ENCODE results near the gene RTL5.

Gene RTL5

DNA sequence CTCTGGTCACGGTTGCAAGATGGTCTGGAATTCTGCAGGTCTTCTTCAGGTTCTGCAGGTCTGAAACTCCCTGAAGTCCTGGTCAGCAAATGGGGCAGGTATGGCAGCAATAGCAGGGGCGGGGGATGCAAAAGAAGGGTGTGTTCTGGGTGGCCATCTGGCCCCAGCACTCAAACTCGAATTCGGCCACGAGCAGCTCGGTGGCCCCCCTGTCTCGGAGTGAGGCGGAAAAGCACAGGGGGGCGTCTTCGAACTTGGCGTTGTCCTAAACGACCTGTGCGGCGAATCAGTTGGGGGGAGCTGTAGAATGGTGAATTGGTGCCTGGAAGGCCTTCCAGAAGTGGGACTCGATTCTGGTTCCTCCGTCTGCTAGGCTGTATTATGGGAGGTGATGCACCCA lies 2.1 kb downstream of the RTL5 start:
- no peak for DNase-seq (ENCODE audit: low read depth in 2 of 2)

DNA sequence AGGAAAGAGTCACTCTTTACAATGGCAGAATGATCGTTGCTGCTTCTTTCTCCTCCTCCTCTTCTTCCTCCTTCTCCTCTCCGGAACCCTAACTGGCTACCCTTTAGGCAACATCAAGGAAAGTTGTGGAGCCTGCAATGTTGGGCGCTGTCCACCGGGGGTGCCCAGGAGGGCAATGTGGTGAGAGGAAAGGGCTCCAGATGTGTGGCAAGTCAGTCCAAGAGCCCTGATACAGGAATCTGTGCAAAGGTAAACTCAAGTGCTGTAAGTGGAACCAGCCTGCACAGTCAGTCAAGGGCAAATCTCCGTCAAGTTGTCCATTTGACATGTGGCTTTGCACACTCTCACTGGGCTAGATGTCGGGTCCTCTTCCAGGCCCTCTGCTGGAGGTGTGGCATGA lies 2.8 kb downstream of the RTL5 start:
- no peak for DNase-seq (ENCODE audit: low read depth in 2 of 2)

DNA sequence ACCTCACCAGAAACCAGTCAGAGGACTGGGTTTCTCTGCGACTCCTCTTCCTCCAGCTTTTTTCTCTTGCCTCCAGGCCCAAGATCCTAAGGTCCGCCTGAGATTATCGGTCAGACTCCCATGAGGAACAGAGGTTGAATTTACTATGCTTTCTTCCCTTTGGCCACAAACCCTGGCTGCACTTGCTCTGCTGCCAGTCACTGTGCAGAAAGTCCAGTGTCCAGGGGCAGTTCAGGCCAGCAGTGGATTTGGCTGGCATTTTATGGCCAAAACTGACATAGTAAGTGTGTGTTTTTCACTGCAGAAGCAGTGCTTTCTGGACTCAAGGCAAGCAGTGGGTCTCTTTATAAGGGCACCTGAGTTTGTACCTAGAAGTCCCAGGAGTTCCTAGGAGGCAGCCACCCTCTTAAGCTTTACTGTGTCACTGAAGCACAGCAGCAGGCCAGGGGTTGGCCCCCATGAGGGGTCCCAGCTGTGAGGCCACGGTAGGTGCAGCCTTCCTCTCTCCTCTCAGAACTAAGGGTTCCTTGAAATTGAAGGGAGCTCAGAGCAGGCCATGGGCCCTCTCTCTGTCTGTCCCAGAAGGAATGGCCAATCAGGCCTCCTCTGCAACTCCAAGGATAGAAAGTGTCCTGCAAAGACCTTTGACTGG lies 3.4 kb downstream of the RTL5 start:
- no peak for DNase-seq (ENCODE audit: low read depth in 2 of 2)

DNA sequence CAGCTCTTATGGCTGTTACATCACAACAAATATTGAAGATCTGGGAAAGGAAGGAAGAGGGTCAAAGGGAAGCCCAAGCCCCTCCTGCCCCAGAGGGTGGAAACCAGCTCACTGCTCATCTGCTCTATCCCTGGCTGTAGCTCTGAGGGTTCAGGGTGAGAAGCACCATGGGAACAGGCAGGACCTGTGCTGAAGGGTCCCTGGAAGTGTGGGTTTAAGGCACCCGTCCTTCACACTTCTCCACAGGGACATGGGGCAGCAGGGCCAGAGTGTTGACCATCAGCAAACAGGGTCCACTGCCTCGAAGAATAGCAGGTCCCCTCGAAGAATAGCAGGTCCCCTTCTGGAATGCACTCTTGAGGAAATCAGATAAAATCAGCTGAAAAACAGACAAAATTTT lies 4.4 kb downstream of the RTL5 start:
- no peak for DNase-seq (ENCODE audit: low read depth in 2 of 2)

DNA sequence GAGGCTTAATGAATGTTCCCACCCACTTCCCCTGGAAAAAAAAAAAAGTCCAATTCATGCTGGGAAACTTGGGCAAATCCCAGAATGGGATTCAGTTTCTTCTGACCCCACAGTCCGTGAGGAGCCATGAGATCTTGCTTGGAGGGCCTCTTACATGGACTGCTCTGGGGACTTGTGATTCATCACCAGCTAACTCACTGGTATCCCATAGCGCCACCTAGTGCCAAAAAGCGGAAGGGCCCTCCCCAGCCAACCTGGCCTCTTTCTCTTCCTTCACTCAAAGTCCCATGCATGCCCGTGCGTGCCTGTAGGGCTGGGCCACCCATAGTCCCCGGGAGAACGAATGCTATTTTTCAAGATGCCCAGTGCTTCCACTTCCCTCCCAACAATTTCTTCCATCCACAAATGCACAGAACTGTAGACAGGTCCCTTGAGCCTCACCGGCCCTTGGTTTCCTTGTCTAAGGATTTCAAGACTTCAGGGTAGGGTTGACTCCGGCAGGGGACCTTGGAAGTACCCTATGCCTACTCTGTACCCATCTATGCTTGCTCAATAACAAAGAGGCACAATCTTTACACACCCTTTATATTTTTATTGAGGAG lies 5.1 kb downstream of the RTL5 start:
- DNase-seq (ENCODE audit: low read depth in 2 of 2) = peak; percentile 69 to 86

DNA sequence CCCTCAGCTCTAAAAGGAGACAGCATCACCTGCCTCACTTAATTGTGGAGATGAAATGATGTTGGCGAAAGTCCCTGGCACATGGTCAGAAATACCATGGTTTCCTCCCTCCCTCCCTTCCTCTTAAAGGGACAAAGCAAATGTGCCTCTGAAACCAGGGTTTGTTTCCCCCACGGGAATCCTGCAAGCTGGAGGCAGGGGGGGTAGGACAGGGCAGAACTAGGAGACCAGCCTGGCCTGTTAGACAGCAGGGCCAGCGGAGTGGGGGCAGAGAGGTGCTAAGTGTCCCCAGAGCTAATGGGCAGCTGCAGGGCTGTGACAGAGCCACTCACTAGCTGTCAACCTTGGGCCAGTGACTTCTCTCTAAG lies 5.7 kb downstream of the RTL5 start:
- no peak for DNase-seq (ENCODE audit: low read depth in 2 of 2)

DNA sequence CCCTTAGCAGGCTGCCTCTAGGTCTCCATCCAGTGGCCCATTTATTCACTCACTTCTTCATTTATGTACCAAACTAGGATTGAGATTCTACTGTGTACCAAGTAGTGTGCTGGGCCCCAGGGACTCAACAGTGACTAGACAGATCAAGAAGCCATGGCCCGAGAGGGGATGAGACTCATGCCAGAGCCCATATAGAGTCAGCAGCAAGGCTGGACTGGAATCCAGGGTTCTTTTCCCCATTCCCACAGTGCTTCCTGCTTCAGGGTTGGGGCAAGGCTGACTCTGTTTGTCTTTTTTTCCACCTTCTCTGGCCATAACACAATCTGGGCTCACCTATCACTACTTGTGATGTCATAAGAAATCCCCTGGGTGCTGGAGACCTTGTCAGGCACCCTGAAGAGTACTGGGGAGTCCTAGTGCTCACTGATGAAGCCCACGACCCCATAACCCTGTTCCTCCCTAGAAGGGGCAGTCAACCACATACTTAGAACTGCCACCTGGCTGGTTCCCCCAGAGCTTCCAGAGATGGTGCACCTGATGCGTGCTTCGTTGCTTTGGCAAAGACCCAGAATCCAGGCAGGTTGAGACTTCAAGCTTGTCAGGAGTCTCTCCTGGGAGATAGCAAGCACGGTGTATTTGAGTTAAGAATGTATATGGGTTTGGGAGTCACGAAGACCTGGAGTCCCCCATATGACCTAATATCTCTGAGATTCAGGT lies 6.2 kb downstream of the RTL5 start:
- DNase-seq (ENCODE audit: low read depth in 2 of 2) = no peak

DNA sequence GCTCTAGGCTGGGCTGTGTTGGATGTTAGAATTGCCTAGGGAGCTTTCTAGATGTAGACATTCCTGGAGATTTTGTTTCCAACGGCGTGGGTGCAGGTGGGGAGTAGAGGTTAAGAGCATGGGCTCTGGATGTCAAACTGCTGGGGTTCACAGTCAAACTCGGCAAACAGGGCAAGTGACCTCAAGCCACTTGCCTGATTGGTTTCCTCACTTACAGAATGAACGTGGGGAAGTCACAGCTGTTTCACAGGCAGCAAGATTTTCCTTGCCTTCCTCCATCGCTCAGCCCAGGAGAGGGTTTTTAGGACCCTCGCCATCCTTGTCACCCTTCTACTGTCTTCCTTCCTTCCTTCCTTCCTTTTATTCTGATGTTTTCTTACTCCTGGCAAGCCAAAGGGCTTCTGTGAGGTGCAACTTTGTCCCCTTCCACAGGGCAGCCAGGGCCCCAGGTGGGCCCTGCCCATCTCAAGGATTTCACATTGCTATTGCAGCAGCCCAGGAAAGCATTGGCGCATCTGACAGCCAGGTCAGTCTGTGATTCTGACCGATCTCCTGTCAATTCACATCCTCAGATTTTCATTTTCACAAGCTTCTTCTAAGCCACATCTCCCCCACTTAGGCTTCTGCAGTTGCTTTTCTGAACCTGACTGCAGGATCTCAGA lies 7.0 kb downstream of the RTL5 start:
- DNase-seq (ENCODE audit: low read depth in 2 of 2) = no peak

DNA sequence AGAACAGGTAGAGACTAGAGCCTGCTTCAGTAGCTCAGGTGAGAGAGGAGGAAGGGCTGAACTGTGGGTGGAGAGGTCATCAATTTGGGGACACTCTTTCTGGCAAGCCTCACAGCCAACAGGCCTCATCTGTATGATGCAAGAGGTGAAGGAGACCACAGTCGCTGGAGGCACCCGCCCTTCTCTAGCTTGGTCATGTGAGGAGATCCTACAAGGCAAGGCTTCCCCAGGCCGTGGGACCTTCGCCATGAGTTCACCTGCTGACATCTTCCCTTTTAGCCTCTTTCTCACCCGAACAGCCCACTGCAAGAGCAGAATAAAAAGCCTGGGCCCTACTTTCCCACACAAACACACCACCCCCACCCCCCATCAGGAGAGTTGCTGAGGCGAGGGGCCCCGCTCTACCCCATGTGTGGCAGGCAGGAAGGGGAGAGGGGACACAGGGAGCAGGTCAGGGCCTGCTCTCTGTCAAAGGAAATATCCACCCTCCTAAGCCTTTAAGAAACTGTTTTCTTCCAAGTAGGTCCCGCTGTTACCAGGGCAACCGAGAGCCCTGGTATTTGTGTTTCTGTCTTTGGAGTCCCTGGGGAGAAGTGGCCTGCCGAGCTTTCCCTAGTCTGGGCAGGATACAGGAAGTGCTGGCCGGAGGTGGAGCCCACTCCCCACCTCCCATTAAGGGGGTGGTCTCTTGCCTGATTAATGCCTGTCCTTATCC lies 8.1 kb downstream of the RTL5 start:
- DNase-seq (ENCODE audit: low read depth in 2 of 2) = no peak

DNA sequence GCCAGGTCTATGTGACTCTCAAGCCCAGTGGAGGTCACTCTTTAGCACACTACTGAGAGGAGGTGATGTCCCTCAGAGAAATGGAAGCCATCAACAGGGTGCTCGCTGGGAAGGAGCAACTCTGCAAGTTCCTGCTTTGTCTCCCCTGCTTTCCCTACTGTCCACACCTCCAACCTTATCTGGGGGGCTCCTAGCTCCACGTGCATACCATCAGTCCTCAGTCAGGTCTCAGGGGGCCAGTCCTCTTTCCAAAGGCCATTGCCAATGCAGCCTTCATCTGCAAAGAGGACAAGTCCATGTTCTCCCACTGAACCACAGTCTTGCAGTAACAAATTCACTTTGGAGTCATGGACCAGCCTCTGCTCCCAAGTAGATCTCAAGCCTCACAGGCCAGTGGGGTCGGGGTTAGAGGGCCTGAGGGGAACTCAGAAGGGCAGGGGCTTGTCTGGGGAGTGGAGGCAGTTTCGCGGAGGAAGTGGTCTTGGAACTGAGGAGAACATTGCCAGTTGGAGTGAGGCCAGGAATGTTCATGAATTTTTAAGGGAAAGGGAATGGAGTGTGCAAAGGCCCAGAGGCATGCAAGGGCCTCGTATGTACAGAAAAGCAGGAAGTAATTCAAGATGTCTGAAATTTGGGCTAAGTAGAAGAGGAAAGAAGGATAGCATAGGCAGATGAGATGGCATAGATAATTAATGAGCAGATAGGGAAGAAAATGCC lies 8.9 kb downstream of the RTL5 start:
- no peak for DNase-seq (ENCODE audit: low read depth in 2 of 2)

DNA sequence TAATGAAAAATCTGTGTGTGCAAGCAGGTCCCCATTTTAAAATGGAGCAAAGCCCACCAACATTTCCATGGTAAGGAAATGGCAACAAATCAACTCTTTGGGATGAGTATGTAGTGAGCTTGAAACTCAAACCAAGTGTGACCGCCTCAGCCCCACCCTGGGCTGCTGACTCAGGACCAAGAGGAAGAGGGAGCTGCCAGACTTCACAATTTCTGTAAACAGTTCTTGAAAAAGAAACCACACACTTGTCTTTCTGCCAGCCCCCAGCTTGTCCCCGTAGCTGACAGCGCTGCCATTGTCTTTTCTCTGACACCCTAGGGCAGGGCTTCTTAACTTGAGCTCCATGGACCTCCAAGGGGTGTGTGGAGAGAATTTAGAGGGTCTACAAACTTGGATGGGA lies 10.3 kb downstream of the RTL5 start:
- DNase-seq (ENCODE audit: low read depth in 2 of 2) = no peak

DNA sequence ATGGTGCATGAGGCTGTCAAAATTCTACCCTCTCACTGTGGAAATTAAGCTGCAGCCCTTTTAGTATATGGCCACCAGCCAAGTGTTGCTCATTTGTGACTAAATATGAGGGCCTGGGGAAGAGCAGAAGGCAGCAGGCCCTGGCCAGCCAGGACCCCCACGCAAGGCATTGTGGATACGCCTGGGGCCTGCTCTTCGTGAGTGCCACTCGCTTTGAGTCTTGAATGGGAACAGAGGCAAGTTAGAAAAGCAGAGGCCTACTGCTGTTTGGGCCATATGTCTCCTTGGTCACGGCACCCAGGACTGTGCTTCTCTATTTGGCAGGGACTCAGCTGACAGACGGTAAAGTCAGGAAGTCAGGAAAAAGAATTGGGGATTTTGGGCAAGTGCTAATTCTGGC lies 10.9 kb downstream of the RTL5 start:
- DNase-seq (ENCODE audit: low read depth in 2 of 2) = no peak

DNA sequence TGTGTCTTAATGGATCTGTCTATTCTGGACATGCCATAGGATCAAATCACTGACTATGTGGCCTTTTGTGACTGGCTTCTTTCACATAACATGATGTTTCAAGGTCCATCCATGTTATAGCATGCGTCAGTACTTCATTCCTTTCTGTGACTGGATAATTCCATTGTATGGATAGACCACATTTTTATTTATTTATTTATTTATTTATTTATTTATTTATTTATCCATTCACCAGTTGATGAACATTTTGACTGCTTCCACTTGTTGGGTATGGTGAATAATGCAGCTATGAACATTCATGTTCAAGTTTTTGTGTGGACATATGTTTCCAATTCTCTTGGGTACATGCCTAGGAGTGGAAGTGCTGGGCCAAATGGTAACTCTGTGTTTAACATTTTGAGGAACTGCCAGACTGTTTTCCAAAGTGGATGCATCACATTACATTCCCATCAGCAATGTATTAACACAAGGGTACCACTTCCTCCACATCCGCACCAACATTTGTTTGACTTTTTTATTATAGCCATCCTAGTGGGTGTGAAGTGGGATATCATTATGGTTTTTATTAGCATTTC lies 14.0 kb downstream of the RTL5 start:
- DNase-seq (ENCODE audit: low read depth in 2 of 2) = no peak

DNA sequence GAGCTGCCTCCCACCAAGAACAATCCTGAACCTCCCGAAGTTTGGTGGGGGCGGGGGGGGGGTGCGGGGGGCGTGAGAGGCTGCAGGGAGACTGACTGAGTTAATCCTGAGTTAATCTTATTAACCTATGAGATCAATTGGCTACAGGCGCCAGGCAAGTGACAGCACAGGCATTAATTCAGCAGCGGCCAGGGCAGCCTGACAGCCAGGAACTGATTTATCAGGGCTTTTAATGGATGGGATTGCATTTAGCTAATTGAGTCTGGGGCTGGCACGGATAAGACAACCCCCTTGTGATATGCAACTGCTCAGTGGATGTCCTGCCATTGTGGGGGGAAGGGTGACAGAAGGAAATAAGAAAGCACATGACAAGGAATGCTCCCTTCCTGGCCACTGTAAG lies 16.3 kb downstream of the RTL5 start:
- no peak for DNase-seq (ENCODE audit: low read depth in 2 of 2)

DNA sequence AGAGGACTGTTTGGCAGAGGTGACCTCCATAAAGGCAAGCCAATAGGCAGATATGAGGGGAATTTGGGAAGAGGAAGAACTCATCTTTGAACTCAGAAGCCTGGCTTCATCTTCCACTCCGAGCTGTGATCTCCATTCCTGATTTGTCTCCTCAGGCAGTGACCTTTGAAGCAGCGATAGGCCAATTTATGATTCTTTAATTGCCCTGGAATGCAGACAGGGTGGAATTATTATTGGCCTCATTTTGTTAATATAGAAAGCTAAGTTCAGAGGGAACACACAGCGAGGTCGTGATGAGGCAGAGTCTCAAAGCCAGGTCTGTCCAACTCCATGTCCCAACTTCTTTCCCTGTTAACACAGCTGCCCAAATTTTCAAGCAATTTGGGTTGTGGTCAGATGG lies 16.9 kb downstream of the RTL5 start:
- DNase-seq (ENCODE audit: low read depth in 2 of 2) = no peak

DNA sequence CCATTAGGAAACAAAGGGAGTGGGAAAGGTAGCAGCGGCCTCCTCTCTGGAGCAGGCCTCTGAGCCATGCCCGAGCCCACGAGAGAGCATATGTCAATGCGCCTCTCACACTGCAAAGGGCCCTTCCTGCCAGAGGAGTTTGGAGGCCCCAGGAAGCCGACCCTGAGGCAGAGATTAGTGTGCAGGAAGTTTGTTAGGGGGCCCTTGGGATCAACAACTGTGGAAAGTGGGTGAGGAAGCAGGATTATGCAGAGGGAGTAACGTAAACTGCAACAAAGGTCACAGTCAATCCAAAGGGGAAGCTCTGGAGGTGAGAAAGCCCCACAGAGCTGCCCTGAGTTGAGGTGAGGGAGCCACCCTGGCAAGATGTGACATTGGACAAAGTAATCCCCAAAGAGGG lies 17.4 kb downstream of the RTL5 start:
- no peak for DNase-seq (ENCODE audit: low read depth in 2 of 2)

DNA sequence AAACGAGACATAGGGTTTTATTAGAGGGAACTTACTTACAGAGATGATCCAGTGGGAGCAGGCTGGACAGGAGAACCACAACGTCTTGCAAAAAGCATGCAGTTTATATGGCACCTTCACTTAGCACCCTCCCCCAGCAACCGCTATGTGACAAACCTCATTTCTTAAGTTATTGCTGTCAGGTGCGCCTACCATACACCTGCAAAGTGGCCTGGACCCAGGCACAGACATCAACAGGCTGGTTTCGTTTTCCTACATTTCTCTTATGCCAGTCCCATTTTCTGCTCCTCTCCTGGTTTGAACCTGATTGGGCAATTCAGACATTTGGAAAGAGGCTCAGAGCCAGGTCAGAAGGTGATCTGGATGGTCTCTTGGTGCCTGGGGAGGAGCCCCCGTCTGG lies 18.3 kb downstream of the RTL5 start:
- no peak for DNase-seq (ENCODE audit: low read depth in 2 of 2)

DNA sequence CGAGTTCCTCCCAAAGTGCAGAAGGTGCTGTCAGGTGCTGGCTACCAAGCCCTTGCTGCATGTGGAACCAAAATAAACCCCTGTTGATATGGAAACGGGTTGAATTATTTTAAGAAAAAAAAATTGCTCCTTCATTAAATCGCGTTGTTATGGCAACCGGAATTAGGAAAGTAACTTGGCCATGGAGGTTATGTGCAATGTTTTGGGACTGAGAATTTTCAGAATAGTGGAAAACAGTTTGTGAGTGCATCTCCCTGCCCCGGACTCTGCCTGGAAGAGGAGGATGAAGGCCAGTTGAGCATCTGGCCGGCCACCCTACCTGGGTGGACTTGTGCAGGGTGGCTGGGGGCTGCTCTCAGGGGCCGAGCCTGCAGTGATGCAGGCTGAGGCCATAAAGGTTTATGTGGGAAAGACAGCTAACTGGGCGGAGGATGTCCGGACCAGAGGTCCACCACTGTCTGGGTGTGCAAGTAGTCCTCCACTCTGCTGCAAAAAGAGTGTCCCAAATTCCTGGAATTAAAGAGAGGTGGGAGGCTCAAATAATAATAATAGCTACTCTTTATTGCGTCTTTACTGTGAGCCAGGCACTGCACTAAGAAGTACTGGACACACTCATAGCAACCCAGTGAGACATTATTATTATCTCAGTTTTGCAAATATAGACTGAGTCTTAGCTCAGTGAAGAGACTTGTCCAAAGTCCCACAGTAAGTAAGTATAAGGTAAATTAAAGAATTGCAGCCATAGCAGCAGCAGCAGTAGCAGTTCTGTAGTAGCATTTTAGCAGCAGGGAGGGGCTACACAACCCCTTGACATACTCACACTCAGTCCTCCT lies 20.6 kb downstream of the RTL5 start:
- DNase-seq (ENCODE audit: low read depth in 2 of 2) = no peak

DNA sequence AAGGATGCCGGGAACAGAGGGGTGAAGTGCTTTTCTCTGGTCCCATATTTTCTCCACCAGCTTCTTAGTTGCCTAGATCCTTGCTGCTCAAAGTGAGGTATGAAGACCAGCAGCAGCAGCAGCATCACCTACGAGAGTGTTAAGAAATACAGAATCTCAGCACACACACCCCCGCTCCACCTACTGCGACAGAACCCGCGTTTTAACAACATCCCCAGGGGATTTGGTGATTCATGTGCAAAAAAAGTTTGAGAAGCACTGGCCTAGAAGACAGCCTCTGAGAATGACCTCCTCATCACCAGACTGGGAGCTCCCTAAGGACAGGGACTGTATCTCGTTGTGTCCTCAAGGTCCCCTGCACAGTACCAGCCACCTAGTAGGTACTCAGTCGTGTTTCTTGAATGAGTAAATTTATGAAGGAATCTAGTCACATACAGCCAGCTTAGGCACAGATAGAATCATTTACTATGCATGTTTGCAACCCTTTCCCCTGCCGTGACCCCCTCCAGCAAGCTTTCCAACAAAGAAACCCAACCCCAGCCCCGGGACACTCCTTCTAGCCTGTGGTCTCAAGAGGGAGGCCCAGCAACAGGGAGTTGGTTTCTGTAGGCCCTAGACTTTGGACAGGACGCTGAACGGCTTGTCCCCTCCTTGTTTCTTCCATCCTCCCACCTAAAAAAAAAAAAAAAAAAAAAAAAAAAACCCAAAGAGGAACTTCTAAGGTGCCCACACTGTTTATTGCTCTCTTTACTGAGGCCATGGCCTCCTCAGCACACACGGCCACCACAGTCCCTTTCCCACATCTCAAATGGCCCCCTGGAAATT lies 21.5 kb downstream of the RTL5 start:
- DNase-seq (ENCODE audit: low read depth in 2 of 2) = no peak

DNA sequence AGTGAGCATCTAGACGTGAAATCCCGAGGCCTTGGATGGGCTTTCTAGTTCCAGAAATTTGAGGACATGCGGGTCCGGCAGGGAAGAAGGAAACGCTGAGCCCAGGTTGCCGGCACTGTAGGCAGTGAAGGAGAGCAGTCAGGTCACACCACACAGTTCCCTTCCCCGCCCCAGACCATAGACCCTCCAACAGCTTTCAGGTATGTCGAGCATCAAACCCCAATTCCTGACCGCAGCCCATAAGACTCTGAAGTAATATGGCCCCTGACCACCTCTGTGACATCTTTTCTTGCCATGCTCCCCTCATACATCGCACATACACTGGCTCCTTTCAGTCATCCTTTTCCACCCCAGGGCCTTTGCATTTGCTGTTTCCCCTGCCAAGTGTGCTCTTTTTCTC lies 23.0 kb downstream of the RTL5 start:
- DNase-seq (ENCODE audit: low read depth in 2 of 2) = no peak
